HFFc6 (cell line): ENCODE measurements around the gene TMEM132D. TPM values are rescaled to one million over a fixed set of nuclear protein-coding genes. Genes with fewer than 3 reads are reported as not detected.

ENCODE experiments used
- DNase-seq: peaks from one replicate; pipeline ENCODE4 v3.0.0-alpha.2; 2018
- H3K27ac Mint-ChIP-seq: 2 replicates; pipeline ENCODE4 v1.8.0; 2020; ENCODE audit warnings: mild to moderate bottlenecking, mixed read lengths
- H3K27me3 Mint-ChIP-seq: 2 replicates; pipeline ENCODE4 v1.8.0; 2021; ENCODE audit warnings: mild to moderate bottlenecking, moderate library complexity, mixed read lengths; ENCODE audit not compliant: insufficient read depth
- H3K36me3 Mint-ChIP-seq: 2 replicates; pipeline ENCODE4 v1.8.0; 2021; ENCODE audit warnings: low read depth, mixed read lengths
- H3K4me1 Mint-ChIP-seq: 2 replicates; pipeline ENCODE4 v1.8.0; 2020; ENCODE audit warnings: low read depth, mixed read lengths
- H3K4me3 Mint-ChIP-seq: 2 replicates; pipeline ENCODE4 v1.8.0; 2020; ENCODE audit warnings: mild to moderate bottlenecking, moderate library complexity, mixed read lengths
- H3K9me3 Mint-ChIP-seq: 2 replicates; pipeline ENCODE4 v1.8.0; 2020; ENCODE audit warnings: mild to moderate bottlenecking, mixed read lengths
- long read RNA-seq: library from polyadenylated mRNA; unstranded; transcript quantifications from one replicate; pipeline ENCODE4 v2.0.0, GENCODE V29; 2019
- total RNA-seq, 6 experiments: library from RNA; stranded (reverse); fragmentation: NEBNext Ultra II Directional; extraction: Animal tissue kit (Norgen Biotek cat#: 25700); gene quantifications; 2 replicates in 1 of 6; 3 replicates in 5 of 6; pipeline ENCODE4 v1.2.3, GENCODE V29; 2021
- TF ChIP-seq, protein P1 (sequence below): fragments of 200-600 bp; sonication (generic); IDR thresholded peaks from 2 replicates; pipeline ENCODE4 v1.5.0; 2021; ENCODE audit warnings: antibody characterized with exemption, mild to moderate bottlenecking

Gene TMEM132D
- total RNA-seq, result not detected
- long read RNA-seq, result 0 reads

DNA sequence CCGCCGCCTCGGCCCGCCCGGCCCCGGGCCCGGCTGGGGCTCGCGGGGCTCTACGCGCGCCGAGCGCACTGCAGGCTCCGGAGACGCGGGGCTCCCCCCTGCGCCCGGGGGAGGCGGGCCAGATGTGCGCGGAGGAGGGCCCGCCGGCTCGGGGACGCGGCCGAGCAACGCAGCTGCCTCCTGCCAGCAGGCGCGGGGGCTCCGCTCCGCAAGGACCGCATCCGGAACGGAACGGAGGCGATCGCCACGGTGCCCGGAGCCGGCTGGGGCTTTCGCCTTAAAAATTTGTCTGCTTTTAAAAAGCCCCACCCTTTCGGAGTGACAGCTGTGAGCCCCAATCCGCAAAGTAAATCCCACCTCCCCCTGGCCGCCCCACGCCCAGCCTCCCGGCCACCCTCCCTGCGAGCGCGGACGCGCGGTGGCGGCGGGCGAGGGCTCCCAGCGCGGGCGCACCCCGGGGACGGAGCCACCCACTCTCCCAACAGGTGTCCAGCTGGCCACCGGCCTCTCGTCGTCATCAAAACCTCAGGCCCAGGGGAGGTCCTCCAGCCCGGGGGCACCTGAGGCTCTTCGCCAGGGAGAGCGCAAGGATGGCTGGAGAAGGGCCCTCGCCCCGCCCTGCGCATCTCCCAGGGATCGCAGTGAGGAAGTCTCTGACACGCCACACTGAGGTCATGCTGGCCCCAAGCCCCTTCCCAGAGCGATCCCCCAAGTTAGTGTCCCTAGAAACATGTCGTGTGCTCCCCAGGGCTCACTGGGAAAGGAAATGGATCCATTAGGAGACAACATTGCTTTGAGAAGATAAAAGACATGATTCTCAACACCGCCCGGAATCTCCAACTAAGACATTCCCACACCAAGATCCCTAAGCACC, at the start of gene TMEM132D:
Gene TMEM132D (minus strand): TSS at position 70 of the 874 bp plus-strand sequence.
- Mint-ChIP-seq H3K9me3 (peaks cover 53% of the 10 kb centered on the region), H3K36me3 (peaks cover 11% of the 10 kb centered on the region; the same call in 1 of the 2 replicates), H3K27ac (no peak within 1 kb of the TSS), H3K4me1 (no peaks in the 10 kb centered on the region), H3K4me3 (no peak within 1 kb of the TSS; the same call in 1 of the 2 replicates), H3K27me3 (no peaks in the 10 kb centered on the region)
- no peak for DNase-seq
- TF ChIP-seq, protein P1, sequence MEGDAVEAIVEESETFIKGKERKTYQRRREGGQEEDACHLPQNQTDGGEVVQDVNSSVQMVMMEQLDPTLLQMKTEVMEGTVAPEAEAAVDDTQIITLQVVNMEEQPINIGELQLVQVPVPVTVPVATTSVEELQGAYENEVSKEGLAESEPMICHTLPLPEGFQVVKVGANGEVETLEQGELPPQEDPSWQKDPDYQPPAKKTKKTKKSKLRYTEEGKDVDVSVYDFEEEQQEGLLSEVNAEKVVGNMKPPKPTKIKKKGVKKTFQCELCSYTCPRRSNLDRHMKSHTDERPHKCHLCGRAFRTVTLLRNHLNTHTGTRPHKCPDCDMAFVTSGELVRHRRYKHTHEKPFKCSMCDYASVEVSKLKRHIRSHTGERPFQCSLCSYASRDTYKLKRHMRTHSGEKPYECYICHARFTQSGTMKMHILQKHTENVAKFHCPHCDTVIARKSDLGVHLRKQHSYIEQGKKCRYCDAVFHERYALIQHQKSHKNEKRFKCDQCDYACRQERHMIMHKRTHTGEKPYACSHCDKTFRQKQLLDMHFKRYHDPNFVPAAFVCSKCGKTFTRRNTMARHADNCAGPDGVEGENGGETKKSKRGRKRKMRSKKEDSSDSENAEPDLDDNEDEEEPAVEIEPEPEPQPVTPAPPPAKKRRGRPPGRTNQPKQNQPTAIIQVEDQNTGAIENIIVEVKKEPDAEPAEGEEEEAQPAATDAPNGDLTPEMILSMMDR, result no peak

- TF ChIP-seq, protein P1, result no peak
- no peak for DNase-seq
- Mint-ChIP-seq H3K4me1 (no peaks in the 10 kb centered on the region), H3K36me3 (0 out of 2 replicates have a peak, but pooled peaks cover 10% of the 10 kb centered on the region), H3K9me3 (peaks cover 60% of the 10 kb centered on the region), H3K27ac (no peak overlapping the region), H3K4me3 (no peak overlapping the region), H3K27me3 (peaks cover 3% of the 10 kb centered on the region)
These were observed 45.8 kb upstream of the TMEM132D start for GRCh38 chr12:129949651-129950050.

DNA sequence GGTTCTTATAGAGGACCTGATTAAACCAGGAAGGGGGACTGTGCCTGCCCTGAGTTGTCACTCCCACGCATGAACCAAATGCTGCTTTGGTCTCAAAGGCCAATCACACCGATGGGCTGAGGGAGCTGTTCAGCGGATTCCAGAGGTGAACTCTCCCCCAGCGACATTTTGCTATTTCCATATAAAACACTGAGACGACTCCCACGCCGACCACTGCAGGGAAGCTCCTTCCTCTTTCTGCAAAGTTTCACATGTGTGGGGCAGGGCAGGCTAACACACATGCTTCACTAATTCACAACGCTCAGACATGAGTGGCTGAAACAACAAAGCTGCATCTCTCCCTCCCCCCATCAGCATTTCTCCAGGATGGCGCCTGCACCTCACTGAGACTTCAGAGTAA, 37.8 kb upstream of the TMEM132D start:
- no peak for DNase-seq
- no peak overlapping the region for H3K4me3 Mint-ChIP-seq
- peaks cover 3% of the 10 kb centered on the region; the same call in 1 of the 2 replicates for H3K27me3 Mint-ChIP-seq
- H3K9me3 Mint-ChIP-seq, result peaks cover 72% of the 10 kb centered on the region
- H3K27ac Mint-ChIP-seq, result no peak overlapping the region
- H3K4me1 Mint-ChIP-seq, result no peaks in the 10 kb centered on the region
- H3K36me3 Mint-ChIP-seq, result no peaks in the 10 kb centered on the region
- TF ChIP-seq, protein P1, result no peak

GRCh38 chr12:129938089-129938488, 34.3 kb upstream of the TMEM132D start:
- Mint-ChIP-seq H3K9me3 (peaks cover 87% of the 10 kb centered on the region), H3K4me3 (no peak overlapping the region), H3K27me3 (no peaks in the 10 kb centered on the region)

GRCh38 chr12:129937426-129937825, 33.6 kb upstream of the TMEM132D start:
- Mint-ChIP-seq H3K9me3 (peaks cover 86% of the 10 kb centered on the region), H3K27ac (no peak overlapping the region), H3K4me3 (no peak overlapping the region), H3K36me3 (peaks cover 11% of the 10 kb centered on the region; the same call in 1 of the 2 replicates), H3K4me1 (no peaks in the 10 kb centered on the region), H3K27me3 (no peaks in the 10 kb centered on the region)
- no peak for DNase-seq
- TF ChIP-seq, protein P1, result no peak

More at GRCh38 chr12:129938089-129938488, 34.3 kb upstream of the TMEM132D start:
- H3K36me3 Mint-ChIP-seq, result peaks cover 11% of the 10 kb centered on the region; the same call in 1 of the 2 replicates
- TF ChIP-seq, protein P1, result no peak
- no peak overlapping the region for H3K27ac Mint-ChIP-seq
- no peak for DNase-seq
- H3K4me1 Mint-ChIP-seq, result no peaks in the 10 kb centered on the region
